Neural progenitor cell (in vitro differentiated cells): Measurements from ENCODE around the gene MEP1A. TPM values are rescaled to one million over a fixed set of nuclear protein-coding genes. Genes with fewer than 3 reads are reported as not detected.
"Not testable (repeated sequence)": the region's sequence is repeated elsewhere in the genome, so short reads cannot be mapped to it uniquely, and the experiment has no call there.

Experiments
- DNase-seq: peaks from one replicate; pipeline ENCODE4 v3.0.0-alpha.2; 2016; ENCODE audit warnings: low spot score
- H2AFZ ChIP-seq: fragments of 200-600 bp; sonication (generic); replicated peaks from 2 replicates; pipeline ENCODE4 v1.6.1; 2016; ENCODE audit warnings: antibody characterized with exemption
- H3F3A ChIP-seq: fragments of 200-600 bp; sonication (generic); 2 replicates; pipeline ENCODE4 v1.6.1; 2016; ENCODE audit warnings: antibody characterized with exemption, low read depth
- H3K27ac ChIP-seq: fragments of 200-600 bp; sonication (generic); 2 replicates; pipeline ENCODE4 v1.5.1; 2016; ENCODE audit warnings: mild to moderate bottlenecking
- H3K27me3 ChIP-seq: fragments of 200-600 bp; sonication (generic); 2 replicates; pipeline ENCODE4 v1.6.1; 2016; ENCODE audit warnings: mild to moderate bottlenecking, moderate library complexity
- H3K36me3 ChIP-seq: fragments of 200-600 bp; sonication (generic); 2 replicates; pipeline ENCODE4 v1.5.1; 2016
- H3K4me1 ChIP-seq: fragments of 200-600 bp; sonication (generic); 2 replicates; pipeline ENCODE4 v1.6.1; 2016; ENCODE audit warnings: mixed run types
- H3K4me2 ChIP-seq: fragments of 200-600 bp; sonication (generic); 2 replicates; pipeline ENCODE4 v1.6.1; 2016
- H3K4me3 ChIP-seq: fragments of 200-600 bp; sonication (generic); 2 replicates; pipeline ENCODE4 v1.5.1; 2016
- H3K79me2 ChIP-seq: fragments of 200-600 bp; sonication (generic); 2 replicates; pipeline ENCODE4 v1.6.1; 2016; ENCODE audit warnings: low read depth
- H3K9ac ChIP-seq: fragments of 200-600 bp; sonication (generic); 2 replicates; pipeline ENCODE4 v1.6.1; 2016
- H3K9me3 ChIP-seq: fragments of 200-600 bp; sonication (generic); 2 replicates; pipeline ENCODE4 v1.5.1; 2016; ENCODE audit warnings: low read depth
- H4K20me1 ChIP-seq: fragments of 200-600 bp; sonication (generic); 2 replicates; pipeline ENCODE4 v1.6.1; 2016; ENCODE audit warnings: low read depth
- H3K27ac Mint-ChIP-seq: 3 replicates; pipeline ENCODE4 v1.8.0; 2021; ENCODE audit warnings: mixed read lengths
- H3K27me3 Mint-ChIP-seq: 2 replicates; pipeline ENCODE4 v1.8.0; 2022; ENCODE audit warnings: low read depth, mild to moderate bottlenecking, inconsistent platforms, moderate library complexity, mixed read lengths; ENCODE audit not compliant: insufficient read depth
- H3K36me3 Mint-ChIP-seq: 3 replicates; pipeline ENCODE4 v1.8.0; 2021; ENCODE audit warnings: mixed read lengths
- H3K4me1 Mint-ChIP-seq: 3 replicates; pipeline ENCODE4 v1.8.0; 2021; ENCODE audit warnings: mixed read lengths
- H3K4me3 Mint-ChIP-seq: 3 replicates; pipeline ENCODE4 v1.8.0; 2021; ENCODE audit warnings: mild to moderate bottlenecking, moderate library complexity, mixed read lengths
- H3K9me3 Mint-ChIP-seq: 3 replicates; pipeline ENCODE4 v1.8.0; 2020; ENCODE audit warnings: mixed read lengths
- EZH2 ChIP-seq: fragments of 200-600 bp; sonication (generic); IDR thresholded peaks from 2 replicates; pipeline ENCODE4 v1.6.1; 2017; ENCODE audit warnings: antibody characterized with exemption, mild to moderate bottlenecking, moderate library complexity
- EZH2phosphoT487 ChIP-seq: fragments of 200-600 bp; sonication (generic); IDR thresholded peaks from 2 replicates; pipeline ENCODE4 v1.6.1; 2017; ENCODE audit warnings: antibody characterized with exemption
- total RNA-seq: library from RNA; depleted of rRNA; stranded (reverse); fragments of >200 nt; gene quantifications from 2 replicates; pipeline ENCODE4 v1.2.3, GENCODE V29; 2015; ENCODE audit warnings: low replicate concordance
- TF ChIP-seq, protein P1 (sequence below): fragments of 200-600 bp; sonication (generic); IDR thresholded peaks from 2 replicates; pipeline ENCODE4 v1.5.1; 2017; ENCODE audit warnings: antibody characterized with exemption, mild to moderate bottlenecking

The MEP1A gene
- total RNA-seq, 1 donor from 2014 or later: not detected

DNA sequence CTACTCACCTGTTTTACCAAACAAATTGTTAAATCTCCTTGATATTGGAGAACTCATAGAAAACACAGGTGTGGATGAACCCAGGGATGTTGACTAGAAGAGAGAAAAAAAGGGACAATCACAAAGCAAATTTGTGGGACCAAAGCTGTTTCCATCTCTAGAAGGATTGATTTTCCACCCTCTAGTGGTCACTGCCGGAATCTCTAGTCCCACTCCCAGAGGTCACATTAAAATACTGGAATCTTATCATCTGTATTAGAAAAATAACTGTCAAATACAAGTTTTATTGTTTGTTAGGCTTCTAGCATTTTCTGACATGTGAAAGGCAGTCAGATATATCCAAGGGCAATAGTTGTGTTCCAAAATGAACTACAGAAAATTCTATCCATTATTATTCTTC lies 62.8 kb downstream of the MEP1A start:
- H3K27me3 ChIP-seq, H3K27me3 Mint-ChIP-seq, H2AFZ ChIP-seq, H3K4me2 ChIP-seq, H3K27ac Mint-ChIP-seq, H3K36me3 Mint-ChIP-seq, H3K4me3 Mint-ChIP-seq, H4K20me1 ChIP-seq, H3K4me1 Mint-ChIP-seq, H3K36me3 ChIP-seq, H3K9ac ChIP-seq, H3K9me3 ChIP-seq, H3K9me3 Mint-ChIP-seq, H3K4me3 ChIP-seq, H3F3A ChIP-seq, H3K79me2 ChIP-seq, H3K4me1 ChIP-seq, H3K27ac ChIP-seq: not testable (repeated sequence)
- TF ChIP-seq, protein P1, sequence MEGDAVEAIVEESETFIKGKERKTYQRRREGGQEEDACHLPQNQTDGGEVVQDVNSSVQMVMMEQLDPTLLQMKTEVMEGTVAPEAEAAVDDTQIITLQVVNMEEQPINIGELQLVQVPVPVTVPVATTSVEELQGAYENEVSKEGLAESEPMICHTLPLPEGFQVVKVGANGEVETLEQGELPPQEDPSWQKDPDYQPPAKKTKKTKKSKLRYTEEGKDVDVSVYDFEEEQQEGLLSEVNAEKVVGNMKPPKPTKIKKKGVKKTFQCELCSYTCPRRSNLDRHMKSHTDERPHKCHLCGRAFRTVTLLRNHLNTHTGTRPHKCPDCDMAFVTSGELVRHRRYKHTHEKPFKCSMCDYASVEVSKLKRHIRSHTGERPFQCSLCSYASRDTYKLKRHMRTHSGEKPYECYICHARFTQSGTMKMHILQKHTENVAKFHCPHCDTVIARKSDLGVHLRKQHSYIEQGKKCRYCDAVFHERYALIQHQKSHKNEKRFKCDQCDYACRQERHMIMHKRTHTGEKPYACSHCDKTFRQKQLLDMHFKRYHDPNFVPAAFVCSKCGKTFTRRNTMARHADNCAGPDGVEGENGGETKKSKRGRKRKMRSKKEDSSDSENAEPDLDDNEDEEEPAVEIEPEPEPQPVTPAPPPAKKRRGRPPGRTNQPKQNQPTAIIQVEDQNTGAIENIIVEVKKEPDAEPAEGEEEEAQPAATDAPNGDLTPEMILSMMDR: peak; percentile 71
- DNase-seq: peak; percentile 31

DNA sequence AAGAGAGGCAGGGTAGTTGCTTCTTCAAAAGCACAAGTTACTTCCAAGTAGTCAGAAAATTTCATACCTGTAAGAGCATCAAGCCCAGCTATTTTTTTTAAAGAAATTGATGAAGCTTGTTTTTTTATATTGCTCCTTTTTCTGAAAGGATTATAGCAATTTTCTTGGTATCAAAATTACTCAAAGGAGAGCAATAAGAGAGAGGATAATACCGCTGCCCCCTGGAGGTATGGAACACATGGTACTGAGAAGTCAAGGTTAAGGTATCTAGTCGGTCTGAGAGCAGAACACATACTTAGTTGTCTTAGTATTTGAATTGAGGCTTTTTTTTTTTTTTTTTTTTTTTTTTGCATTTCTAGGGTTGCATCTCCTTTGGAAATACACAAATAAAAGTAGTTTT lies 69.2 kb downstream of the MEP1A start:
- Mint-ChIP-seq H3K9me3 (no peaks in the 10 kb centered on the region), H3K27me3 (no peaks in the 10 kb centered on the region), H3K4me1 (no peaks in the 10 kb centered on the region), H3K27ac (no peak overlapping the region), H3K36me3 (no peaks in the 10 kb centered on the region), H3K4me3 (no peak overlapping the region)
- no peak for DNase-seq
- Histone ChIP-seq H3K9ac (no peak overlapping the region), H3K4me2 (no peak overlapping the region), H3K27me3 (no peaks in the 10 kb centered on the region), H3K4me3 (no peak overlapping the region), H3F3A (no peaks in the 10 kb centered on the region), H3K36me3 (no peaks in the 10 kb centered on the region), H3K27ac (no peak overlapping the region), H3K79me2 (no peaks in the 10 kb centered on the region), H2AFZ (no peak overlapping the region), H4K20me1 (no peaks in the 10 kb centered on the region), H3K9me3 (no peaks in the 10 kb centered on the region), H3K4me1 (no peaks in the 10 kb centered on the region)
- TF ChIP-seq, protein P1: no peak
- TF ChIP-seq EZH2phosphoT487: no peak
- TF ChIP-seq EZH2: no peak

DNA sequence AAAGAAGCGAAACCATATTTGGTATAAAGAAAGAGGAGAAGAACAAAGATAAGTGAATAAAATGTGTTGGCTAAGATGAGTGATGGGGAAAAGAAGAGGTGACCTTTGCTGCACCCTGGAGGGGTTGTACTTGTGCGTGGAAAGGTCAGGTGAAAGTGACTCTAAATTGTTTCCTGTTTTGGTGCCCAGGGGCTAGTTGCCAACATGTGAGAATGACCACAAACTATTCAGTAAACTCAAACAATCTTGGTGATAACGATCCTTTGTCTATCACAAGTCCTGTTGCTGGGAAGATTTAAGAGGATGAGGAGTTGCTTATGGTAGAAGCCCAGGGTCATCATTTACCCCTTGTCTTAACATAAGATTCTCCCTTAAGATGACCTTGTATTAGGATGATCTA lies 70.6 kb downstream of the MEP1A start:
- H3K4me1 Mint-ChIP-seq: no peaks in the 10 kb centered on the region
- DNase-seq: no peak
- Histone ChIP-seq H3K4me2 (no peak overlapping the region), H3K9me3 (no peaks in the 10 kb centered on the region), H3K4me1 (no peaks in the 10 kb centered on the region), H3K27ac (no peak overlapping the region), H3K36me3 (no peaks in the 10 kb centered on the region), H3K4me3 (no peak overlapping the region), H4K20me1 (no peaks in the 10 kb centered on the region), H3F3A (no peaks in the 10 kb centered on the region), H3K79me2 (no peaks in the 10 kb centered on the region), H3K9ac (no peak overlapping the region), H2AFZ (no peak overlapping the region), H3K27me3 (no peaks in the 10 kb centered on the region)
- no peaks in the 10 kb centered on the region for H3K27me3 Mint-ChIP-seq
- no peak overlapping the region for H3K4me3 Mint-ChIP-seq
- H3K9me3 Mint-ChIP-seq: no peaks in the 10 kb centered on the region
- no peak overlapping the region for H3K27ac Mint-ChIP-seq
- TF ChIP-seq EZH2phosphoT487 (no peak), EZH2 (no peak)
- TF ChIP-seq, protein P1: no peak
- no peaks in the 10 kb centered on the region for H3K36me3 Mint-ChIP-seq

DNA sequence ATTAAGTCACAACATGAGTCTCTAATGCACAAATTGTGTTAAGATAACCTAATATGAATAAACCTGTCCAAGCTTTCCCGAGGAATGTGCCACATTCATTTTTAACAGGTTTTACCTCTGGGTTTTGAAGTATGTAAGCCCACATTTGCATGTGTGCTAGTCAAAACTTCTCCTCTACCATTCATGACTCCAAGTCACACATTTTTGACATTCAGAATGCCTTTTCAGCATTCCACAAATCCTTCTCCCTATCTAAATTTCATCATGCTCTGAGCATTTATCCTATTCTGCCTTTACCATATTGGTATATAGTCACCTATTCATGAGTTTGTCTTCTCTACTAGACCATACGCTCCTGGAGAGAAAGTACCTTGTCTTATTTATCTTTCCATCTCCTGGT lies 72.0 kb downstream of the MEP1A start:
- H3K36me3 Mint-ChIP-seq: no peaks in the 10 kb centered on the region
- H3K27me3 Mint-ChIP-seq: no peaks in the 10 kb centered on the region
- no peak overlapping the region for H2AFZ ChIP-seq
- no peaks in the 10 kb centered on the region for H3F3A ChIP-seq
- H4K20me1 ChIP-seq: no peaks in the 10 kb centered on the region
- no peak for DNase-seq
- no peaks in the 10 kb centered on the region for H3K4me1 Mint-ChIP-seq
- no peak for TF ChIP-seq EZH2
- TF ChIP-seq, protein P1: no peak
- no peak for TF ChIP-seq EZH2phosphoT487
- no peak overlapping the region for H3K4me3 Mint-ChIP-seq
- H3K4me1 ChIP-seq: no peaks in the 10 kb centered on the region
- no peak overlapping the region for H3K4me3 ChIP-seq
- H3K4me2 ChIP-seq: no peak overlapping the region
- no peaks in the 10 kb centered on the region for H3K79me2 ChIP-seq
- H3K9me3 ChIP-seq: no peaks in the 10 kb centered on the region
- H3K27ac Mint-ChIP-seq: no peak overlapping the region
- no peaks in the 10 kb centered on the region for H3K9me3 Mint-ChIP-seq
- no peaks in the 10 kb centered on the region for H3K27me3 ChIP-seq
- no peak overlapping the region for H3K27ac ChIP-seq
- H3K9ac ChIP-seq: no peak overlapping the region
- no peaks in the 10 kb centered on the region for H3K36me3 ChIP-seq
